Activated CD8-positive, alpha-beta memory T cell treated with anti-CD3 and anti-CD28 coated beads for 1 hour (primary cell): ENCODE results near the gene EPHA2.

ENCODE experiments used
- DNase-seq, 2 donors: peaks; one replicate each; pipeline ENCODE4 v3.0.0-alpha.2; 2020; ENCODE audit warnings: low read depth in 1 of 2; ENCODE audit errors: extremely low read depth in 1 of 2

Gene EPHA2

GRCh38 chr1:16184557-16185303 lies 28.9 kb upstream of the EPHA2 start:
- no peak for DNase-seq

GRCh38 chr1:16183765-16184556 lies 28.1 kb upstream of the EPHA2 start:
- DNase-seq, result no peak

DNA sequence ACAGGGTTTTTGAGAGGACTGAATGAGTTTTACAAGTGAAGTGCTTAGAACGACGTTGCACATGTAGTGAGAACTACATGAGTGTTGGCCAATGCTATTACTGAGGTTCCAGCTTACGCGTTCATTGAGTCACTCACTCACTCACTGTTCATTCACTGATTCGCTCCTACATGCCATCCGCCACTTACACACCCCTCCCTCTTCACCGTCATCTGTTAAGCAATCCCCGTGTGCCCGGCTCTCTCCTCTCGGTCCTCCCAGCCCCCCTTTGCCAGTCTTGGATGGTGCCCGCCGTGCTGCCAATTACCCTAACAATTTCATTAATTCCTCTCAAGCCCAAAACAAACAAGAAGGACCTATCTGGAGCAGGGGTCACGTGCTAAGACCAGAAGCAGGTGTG lies 27.3 kb upstream of the EPHA2 start:
- no peak for DNase-seq

DNA sequence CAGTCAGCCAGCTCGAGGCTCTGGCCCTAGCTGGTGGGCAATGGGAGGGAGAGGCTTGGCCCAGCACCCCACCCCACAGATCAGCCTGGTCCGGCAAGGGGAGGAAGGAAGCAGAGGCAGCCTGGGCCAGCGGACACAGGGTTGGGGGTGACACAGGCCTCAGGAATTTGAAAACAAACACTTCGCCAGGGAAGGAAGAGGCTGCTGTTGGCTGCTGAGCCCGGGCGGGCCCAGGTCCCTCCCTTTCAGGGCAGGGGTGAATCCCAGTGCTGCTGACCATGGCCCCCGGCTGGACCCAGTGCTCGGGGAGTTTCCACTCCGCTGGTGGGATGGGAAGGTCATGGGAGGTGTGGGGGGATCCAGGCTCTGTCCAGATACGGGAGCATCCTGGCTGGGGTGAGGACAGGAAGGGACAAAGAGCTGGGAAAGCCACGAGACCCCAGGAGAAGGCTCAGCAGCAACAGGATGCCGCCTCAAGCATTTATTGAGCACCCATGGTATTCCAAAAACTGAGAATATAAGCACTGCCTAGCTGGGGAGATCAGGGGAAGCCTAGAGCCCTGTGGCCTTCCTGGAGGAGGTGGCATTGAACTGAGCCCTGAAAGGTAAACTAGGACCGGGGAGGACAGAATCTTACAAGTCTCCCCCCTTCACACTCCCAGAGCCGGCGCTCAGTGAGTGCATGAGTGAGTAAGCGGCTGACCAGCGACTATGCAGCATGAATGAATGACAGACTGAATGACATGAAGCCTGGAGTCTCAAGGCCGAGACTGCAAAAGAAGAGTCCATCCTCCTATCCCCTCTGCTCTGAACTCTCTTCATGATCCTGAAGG lies 26.2 kb upstream of the EPHA2 start:
- DNase-seq, result no peak

GRCh38 chr1:16180291-16180824 lies 24.5 kb upstream of the EPHA2 start:
- no peak for DNase-seq

- DNase-seq, result no peak
Observed at GRCh38 chr1:16178596-16179497, 23.0 kb upstream of the EPHA2 start.

DNA sequence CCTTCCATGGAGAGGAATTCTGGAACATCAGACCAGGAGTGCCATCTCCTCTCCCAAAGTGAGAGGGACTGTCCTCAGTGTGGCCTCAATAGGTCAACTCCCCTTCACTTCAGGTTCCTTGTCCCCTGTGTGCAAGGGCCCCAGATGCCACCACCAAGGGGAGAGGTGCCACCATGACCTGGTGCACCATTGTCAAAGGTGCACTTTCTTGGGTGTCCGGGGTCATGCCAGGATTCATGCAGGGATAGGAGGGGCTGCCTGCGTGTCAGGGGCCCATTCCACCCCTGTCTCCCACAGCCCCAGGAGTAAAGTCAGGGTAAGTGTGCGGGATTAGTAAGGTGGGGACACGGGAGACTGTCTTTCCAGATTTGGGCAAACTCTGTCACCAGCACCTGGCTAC lies 21.4 kb upstream of the EPHA2 start:
- DNase-seq, result no peak

GRCh38 chr1:16176653-16177052 lies 20.8 kb upstream of the EPHA2 start:
- DNase-seq, result no peak

DNA sequence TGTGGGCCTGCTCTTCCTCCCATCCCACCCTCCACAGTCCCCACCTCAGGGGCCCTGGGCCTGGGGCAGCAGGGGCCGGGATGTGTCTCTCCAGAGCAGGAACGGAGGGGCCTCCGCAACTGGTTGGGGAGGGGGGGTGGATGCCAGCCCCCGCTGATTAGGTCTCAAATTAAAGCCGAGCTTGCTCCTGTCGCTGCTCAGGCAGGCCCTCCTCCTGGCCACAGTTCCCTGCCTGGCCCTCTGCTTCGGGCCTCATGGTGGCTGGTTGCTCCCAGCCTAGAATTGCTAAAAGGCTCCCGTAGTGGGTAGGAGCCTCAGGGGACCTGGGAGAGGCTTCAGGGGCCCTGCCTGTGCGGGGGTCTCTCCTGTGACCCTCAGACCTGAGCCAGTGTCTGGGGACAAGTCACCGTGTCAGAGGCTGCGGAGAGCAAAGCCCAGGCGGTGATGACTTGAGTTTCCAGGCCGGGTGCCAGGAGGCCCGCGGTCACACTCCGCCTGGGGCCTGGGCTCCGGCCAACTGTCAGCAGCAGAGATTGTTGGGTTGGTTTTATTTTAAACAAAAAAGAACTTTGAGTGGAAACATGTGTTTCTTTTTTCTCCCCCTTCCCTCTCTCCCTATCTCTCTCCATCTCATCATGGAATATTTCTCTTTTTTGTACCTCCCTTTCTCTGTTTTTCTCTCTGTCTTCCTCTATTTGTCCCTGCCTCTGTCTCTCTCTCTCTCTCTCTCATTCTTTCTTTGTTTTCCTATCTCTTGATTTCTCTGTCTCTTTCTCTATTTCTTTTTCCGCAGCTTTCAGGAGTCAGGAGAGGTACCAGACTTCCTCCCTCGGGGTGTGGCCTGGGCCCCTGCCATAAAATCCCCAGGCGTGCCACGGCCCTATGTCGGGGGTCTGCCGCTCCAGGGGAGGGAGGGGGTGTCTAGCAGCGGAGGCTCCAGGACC lies 20.0 kb upstream of the EPHA2 start:
- no peak for DNase-seq

GRCh38 chr1:16174886-16175598 lies 19.2 kb upstream of the EPHA2 start:
- DNase-seq, result no peak

DNA sequence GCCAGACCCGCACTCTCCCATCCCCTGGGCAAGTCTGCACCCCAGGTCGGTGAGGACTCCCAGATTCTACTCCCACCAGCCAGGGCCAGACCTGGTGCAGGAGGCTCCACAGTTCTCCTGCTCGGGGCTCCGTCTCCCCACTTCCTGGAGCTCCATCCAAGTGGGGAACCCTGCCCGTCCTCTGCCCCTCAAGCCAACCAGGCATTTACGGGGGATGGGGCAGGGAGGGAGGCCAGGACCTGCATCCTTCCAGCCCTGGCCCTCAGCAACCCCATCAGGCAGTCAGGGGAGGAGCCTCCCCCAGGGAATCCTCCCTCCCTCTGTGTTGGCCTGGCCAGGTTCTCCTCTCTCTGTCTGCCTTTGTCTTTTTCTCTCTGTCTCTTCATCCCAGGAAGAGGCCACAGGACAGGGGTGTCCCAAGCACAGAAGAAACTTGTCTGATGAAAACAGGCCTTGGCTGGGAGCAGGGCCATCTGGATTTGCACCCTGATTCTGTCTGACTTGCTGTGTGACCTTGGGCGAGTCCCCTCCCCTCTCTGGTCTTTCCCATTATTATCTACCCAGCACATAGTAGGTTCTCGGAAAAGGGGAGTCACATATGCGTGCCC lies 18.5 kb upstream of the EPHA2 start:
- DNase-seq, result no peak

DNA sequence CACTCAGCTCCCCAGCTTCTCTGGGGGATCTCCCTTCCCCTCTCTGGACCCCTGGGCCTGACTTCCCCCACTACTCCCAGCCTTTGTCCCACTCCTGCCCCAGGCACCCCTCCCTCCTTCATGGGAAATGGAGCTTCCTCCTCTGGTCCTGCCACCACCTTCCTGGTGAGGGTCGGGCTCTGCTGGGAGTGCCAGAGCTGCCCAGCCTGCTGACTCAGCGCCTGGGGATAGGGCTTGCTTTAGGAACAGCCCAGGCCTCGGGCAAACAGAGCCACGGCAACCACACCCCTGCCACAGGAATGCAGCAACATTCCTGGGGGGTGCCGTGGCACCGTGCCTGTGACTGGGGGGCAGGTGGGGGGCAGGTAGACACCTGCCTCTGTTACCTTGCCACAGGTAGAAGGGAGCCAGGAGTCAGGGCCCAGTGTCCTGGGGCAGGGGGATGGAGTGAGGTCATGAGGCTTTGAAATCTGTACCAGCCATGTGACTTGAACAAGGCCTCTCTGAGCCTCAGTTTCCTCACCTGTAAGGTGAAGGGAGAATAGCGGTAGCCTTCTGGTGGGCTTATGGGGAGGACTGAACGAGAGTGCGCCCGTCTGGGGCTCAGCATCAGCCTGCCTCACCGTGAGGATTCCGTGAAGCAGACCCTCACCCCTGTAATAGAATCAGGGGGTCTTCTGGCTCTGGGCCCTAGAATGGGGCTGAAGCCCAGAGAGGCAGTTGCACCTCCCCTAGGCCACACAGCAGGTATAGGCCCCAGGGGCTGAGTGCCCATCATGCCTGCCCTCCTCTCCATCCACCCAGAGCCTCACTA lies 17.8 kb upstream of the EPHA2 start:
- no peak for DNase-seq

DNA sequence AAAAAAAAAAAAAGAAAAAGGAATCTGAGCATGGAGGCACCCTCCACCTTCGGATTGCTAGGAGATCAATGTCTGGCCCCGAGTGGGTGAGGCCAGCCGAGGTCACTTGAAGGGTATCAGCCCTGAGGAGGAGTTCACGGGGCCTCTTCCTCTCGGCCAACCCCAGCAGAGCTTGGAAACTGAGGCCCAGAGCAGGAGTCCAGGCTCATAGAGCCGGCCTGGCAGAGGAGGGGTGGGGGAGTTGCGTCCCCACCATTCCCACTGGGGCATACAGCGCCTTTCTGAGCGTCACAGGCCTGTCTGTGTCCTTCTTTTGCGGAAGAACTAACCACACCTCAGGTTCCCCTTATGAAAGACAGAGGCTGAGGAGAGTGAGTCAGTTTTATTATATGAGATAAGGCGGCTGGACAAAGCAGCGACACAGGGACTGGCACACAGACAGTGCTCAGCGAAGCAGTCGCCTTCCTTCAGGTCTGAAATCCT lies 17.1 kb upstream of the EPHA2 start:
- DNase-seq, result no peak

GRCh38 chr1:16172218-16172830 lies 16.5 kb upstream of the EPHA2 start:
- DNase-seq, result no peak

GRCh38 chr1:16171314-16172151 lies 15.7 kb upstream of the EPHA2 start:
- DNase-seq, result no peak

GRCh38 chr1:16170283-16170673 lies 14.4 kb upstream of the EPHA2 start:
- no peak for DNase-seq
